GM18511 (cell line): ENCODE data around the gene OPA3.
"Not testable (repeated sequence)": the region's sequence is repeated elsewhere in the genome, so short reads cannot be mapped to it uniquely, and the experiment has no call there.

Experiments used
- ATAC-seq: cut with Tn5 transposase; IDR thresholded peaks from one replicate; pipeline ENCODE4 v1.9.1; 2021; ENCODE audit warnings: mild to moderate bottlenecking, moderate library complexity; ENCODE audit not compliant: unreplicated experiment

The OPA3 gene

DNA sequence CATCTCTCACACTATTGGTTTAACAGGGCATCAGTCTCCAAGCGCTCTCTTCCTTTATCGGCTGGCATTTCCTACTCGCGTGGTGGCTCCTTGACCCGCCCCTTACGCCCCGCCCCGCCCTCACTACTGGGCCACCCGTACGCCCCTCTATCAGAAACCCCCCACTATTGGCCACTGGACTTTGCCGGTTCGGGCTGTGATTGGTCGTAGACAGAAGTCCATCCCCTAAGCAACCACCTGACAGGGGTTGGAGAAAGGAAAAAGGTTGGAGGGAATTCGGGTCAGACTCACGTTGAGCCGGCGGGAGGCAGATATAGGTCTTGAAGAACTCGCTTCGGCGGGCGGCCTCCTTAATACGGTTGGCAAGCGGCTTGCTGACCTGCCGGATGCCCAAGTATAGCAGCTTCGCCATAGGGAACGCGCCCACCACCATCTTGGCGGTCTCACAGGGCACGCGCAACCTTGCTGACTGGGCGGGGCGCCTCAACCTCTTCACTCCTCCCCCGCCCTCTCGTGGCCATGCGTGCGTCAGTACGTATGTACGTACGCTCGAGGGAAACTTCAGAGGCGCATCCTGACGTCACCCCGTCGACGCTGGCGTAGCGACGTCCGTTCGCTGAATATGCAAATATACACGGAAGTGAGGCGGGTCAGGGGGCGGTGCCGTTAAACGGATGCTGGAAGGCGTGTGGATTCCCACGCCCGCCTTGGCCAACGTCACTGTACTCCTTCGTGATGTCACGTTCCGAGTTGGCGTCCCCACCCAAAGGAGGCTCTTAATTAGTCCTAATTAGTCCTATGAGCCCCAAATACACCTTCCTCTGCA, at the start of gene OPA3:
TSS of gene OPA3 (minus strand) at position 471 of the 826 bp plus-strand sequence. CDS start at position 433, 38 bp downstream.
- peak; percentile 88 for ATAC-seq

DNA sequence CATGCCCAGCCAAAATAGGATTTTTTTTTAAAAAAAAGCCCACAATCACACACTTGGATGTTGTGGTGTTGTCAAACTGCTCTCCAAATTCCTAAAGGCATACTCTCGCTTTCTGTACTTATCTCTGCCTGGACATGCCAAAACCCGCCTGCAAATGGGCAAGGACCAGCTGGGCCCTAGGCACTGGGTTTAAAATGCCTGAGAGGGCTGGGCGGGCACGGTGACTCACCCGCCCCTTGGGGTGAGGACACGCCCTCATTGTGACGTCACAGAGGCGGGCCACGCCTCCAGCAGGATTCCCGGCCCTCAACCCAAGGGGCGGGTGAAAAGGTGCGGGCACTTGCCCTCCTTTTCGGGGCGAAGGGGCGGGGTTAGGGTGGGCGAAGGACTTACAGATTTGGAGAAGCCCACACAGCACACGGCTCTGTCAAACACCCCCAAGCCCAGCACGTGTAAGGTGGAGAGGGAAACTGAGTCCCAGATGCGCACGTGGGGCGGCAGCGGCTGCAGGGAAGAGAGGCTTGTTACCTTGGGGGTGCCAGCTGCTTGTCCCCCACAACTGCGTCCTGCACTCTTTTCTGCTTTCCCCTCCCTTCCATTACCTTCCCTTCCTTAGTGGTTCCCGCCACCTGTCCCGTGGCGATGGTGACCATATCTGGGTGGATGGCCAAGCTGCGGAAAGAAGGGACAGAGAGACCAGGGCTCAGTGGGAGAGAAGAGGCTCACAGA, 48.0 kb upstream of the OPA3 start:
- ATAC-seq = no peak

DNA sequence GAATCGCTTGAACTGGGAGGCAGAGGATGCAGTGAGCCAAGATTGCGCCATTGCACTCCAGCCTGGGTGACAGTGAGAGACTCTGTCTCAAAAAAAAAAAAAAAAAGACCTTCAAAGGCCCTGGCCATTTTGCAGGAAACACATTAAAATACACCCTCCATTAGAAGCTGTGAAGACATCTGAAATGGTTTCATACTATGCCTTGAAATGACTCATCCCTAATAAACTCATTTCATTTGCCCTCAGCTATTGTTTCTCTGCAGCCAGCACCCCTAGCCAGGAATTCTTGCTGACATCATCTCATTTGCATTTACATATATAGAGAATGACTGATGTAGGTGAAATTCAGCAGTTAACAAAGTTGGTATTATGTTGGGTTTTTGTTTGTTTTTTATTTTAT, 45.9 kb upstream of the OPA3 start:
- ATAC-seq = no peak

GRCh38 chr19:45629704-45630103, 45.1 kb upstream of the OPA3 start:
- no peak for ATAC-seq

- not testable (repeated sequence) for ATAC-seq
These were observed 43.6 kb upstream of the OPA3 start for GRCh38 chr19:45628219-45628618.

DNA sequence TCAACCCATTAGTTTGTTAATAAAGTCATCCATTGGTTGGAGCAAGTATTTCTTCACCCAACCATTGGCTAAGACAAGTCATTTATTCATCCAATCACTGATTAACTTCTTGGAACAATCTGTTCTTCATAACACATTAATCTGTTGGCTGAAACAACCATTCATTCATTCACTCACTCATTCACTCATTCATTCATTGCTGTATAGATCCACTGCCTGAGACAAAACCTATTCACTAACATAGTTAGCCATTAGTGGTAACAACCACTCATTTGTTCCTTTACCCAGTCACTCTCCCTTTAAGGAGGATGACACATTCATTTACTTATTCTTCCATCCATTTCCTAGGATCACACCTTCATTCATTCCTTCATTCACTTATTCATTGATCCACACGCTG, 39.4 kb upstream of the OPA3 start:
- ATAC-seq = no peak

GRCh38 chr19:45621976-45622503, 37.4 kb upstream of the OPA3 start:
- no peak for ATAC-seq

- no peak for ATAC-seq
These were observed 36.8 kb upstream of the OPA3 start for GRCh38 chr19:45621389-45621788.

GRCh38 chr19:45616704-45617017, 32.1 kb upstream of the OPA3 start:
- ATAC-seq = no peak

- peak; percentile 49 for ATAC-seq
These were observed 31.4 kb upstream of the OPA3 start for GRCh38 chr19:45615795-45616703.

- not testable (repeated sequence) for ATAC-seq
These were observed 30.5 kb upstream of the OPA3 start for GRCh38 chr19:45615056-45615455.

GRCh38 chr19:45613926-45614725, 29.5 kb upstream of the OPA3 start:
- peak; percentile 58 for ATAC-seq

DNA sequence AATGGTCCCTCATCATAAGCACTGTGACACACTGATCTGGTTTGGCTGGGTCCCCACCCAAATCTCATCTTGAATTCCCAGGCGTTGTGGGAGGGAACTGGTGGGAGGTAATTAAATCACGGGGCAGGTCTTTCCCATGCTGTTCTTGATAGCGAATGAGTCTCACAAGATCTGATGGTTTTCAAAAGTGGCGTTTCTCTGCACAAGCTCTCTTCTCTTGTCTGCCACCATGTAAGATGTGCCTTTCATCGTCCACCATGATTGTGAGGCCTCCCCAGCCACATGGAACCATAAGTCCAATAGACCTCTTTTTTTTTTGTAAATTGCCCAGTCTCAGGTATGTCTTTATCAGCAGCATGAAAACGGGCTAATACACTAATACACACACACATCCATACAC, 24.3 kb upstream of the OPA3 start:
- no peak for ATAC-seq

DNA sequence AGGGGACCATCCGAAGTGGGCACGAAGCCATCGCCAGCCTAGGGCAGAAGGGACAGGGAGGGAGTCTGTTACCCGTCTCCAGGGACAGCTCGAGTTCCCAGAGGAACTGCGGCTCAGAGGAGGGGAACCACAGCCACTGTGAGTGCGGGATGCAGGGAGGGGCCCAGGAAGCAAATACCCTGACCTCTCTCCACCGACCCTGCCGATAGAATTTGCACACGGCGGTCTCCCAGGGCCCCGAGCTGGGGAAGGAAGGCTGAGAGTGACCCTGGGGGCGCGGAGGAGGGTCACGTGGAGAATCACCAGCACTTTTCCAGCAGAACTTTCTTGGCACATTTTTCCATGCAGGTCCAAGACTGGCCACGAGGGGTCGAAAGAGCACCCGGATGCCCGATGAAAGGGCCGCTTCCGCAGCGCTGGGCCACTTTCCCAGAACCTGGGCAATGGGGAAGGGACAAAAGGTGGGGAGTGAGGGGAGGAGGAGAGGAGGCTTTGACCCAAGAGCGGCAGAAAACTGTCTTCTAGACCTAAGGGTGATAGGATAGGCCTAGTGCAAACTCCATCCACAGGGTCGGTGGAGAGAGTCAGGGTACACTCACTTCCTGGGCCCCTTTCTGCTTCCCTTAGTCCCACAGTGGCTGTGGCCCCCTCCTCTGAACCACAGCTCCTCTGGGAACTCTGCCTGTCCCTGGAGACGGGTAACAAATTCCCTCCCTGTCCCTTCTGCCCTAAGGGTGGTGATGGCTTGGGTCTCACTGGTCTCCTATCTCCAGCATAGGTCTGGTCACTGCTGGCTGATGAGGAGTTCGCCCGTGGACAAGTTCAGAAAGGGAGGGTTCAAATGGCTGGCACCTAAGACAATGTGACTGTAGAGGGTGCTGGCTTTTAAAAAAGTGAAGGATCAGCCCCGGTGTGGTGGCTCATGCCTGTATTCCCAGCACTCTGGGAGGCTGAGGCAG, 22.7 kb upstream of the OPA3 start:
- no peak for ATAC-seq

GRCh38 chr19:45601524-45602374, 17.1 kb upstream of the OPA3 start, which contains the start of gene GPR4:
Gene GPR4 (minus strand): TSS chr19:45602212. CDS start chr19:45591866, 10,346 bp downstream.
- no peak for ATAC-seq

DNA sequence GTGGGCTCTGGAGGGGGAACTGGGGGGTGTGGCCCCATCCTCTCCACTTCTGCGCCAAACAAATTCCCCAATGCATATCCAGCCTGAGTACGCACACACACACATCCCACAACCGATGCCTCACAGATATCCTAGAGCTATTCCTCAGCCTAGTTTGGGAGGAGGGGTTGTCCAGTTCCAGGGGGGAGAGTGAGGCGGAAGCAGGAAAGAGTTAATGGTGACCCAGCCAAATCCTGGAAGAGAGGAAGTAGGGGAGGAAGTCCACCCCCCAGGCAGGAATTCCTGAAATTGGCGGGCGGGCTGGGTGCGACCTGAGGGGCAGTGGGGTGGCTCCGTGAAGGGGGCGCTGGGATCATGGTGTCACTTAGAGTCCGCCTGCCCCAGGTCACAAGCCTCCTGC, 16.5 kb upstream of the OPA3 start:
- no peak for ATAC-seq

GRCh38 chr19:45600340-45600885, 15.8 kb upstream of the OPA3 start:
- ATAC-seq = no peak

GRCh38 chr19:45599286-45599685, 14.7 kb upstream of the OPA3 start:
- ATAC-seq = no peak
